ENCODE measurements around the gene TAC4. TPM values are rescaled to one million over a fixed set of nuclear protein-coding genes. Genes with fewer than 3 reads are reported as not detected.
A peak's percentile ranks its signal among the peaks of the same experiment; 100 is the strongest.

TAC4 gene
- total and polyA plus RNA-seq, 2 of the 13 experiments (the other 11 are each of a cell fraction or from before 2014, with no cell fraction given), result not detected

DNA sequence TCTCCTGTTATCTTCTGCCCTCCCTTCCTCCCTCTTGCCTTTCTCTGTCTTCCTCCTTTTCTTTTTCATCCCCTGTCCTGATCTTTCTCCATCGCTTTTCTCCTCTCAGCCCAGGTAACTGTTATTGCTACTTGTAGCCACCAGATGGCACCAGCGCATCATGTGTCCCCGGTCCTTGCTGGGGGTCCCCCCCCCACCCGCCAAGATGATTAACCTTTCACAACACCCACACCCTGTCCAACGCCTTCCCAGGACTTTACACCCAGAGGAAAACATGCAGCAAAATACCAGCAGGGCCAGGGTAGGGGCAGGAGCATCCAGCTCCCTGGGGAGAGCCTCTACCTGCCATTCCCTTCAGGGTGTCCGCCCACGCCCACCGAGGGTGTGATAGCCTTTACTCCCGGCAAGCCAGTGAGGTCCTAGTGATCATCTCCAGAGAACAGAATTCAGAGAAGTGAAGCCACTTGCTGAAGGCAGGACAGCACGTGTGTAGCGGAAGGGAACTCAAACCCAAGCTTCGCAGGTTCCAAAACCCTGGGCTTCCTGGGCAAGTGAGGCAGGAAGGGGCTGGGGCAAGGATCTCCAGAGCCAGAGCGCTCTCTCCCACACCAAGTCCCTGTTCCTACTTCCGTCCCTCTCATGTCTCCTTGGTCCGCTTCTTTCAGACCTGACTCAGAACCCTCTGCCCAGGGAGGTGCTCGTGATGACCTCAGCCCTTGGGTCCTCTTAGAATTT is 13.4 kb upstream of the TAC4 start (continued):
- TF ChIP-seq, protein P1, sequence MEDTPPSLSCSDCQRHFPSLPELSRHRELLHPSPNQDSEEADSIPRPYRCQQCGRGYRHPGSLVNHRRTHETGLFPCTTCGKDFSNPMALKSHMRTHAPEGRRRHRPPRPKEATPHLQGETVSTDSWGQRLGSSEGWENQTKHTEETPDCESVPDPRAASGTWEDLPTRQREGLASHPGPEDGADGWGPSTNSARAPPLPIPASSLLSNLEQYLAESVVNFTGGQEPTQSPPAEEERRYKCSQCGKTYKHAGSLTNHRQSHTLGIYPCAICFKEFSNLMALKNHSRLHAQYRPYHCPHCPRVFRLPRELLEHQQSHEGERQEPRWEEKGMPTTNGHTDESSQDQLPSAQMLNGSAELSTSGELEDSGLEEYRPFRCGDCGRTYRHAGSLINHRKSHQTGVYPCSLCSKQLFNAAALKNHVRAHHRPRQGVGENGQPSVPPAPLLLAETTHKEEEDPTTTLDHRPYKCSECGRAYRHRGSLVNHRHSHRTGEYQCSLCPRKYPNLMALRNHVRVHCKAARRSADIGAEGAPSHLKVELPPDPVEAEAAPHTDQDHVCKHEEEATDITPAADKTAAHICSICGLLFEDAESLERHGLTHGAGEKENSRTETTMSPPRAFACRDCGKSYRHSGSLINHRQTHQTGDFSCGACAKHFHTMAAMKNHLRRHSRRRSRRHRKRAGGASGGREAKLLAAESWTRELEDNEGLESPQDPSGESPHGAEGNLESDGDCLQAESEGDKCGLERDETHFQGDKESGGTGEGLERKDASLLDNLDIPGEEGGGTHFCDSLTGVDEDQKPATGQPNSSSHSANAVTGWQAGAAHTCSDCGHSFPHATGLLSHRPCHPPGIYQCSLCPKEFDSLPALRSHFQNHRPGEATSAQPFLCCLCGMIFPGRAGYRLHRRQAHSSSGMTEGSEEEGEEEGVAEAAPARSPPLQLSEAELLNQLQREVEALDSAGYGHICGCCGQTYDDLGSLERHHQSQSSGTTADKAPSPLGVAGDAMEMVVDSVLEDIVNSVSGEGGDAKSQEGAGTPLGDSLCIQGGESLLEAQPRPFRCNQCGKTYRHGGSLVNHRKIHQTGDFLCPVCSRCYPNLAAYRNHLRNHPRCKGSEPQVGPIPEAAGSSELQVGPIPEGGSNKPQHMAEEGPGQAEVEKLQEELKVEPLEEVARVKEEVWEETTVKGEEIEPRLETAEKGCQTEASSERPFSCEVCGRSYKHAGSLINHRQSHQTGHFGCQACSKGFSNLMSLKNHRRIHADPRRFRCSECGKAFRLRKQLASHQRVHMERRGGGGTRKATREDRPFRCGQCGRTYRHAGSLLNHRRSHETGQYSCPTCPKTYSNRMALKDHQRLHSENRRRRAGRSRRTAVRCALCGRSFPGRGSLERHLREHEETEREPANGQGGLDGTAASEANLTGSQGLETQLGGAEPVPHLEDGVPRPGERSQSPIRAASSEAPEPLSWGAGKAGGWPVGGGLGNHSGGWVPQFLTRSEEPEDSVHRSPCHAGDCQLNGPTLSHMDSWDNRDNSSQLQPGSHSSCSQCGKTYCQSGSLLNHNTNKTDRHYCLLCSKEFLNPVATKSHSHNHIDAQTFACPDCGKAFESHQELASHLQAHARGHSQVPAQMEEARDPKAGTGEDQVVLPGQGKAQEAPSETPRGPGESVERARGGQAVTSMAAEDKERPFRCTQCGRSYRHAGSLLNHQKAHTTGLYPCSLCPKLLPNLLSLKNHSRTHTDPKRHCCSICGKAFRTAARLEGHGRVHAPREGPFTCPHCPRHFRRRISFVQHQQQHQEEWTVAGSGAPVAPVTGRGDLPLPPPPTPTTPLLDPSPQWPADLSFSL (CRISPR knock-in tag; IDR thresholded peaks at IDR 0.05), result no peak
- TF ChIP-seq, protein P2, sequence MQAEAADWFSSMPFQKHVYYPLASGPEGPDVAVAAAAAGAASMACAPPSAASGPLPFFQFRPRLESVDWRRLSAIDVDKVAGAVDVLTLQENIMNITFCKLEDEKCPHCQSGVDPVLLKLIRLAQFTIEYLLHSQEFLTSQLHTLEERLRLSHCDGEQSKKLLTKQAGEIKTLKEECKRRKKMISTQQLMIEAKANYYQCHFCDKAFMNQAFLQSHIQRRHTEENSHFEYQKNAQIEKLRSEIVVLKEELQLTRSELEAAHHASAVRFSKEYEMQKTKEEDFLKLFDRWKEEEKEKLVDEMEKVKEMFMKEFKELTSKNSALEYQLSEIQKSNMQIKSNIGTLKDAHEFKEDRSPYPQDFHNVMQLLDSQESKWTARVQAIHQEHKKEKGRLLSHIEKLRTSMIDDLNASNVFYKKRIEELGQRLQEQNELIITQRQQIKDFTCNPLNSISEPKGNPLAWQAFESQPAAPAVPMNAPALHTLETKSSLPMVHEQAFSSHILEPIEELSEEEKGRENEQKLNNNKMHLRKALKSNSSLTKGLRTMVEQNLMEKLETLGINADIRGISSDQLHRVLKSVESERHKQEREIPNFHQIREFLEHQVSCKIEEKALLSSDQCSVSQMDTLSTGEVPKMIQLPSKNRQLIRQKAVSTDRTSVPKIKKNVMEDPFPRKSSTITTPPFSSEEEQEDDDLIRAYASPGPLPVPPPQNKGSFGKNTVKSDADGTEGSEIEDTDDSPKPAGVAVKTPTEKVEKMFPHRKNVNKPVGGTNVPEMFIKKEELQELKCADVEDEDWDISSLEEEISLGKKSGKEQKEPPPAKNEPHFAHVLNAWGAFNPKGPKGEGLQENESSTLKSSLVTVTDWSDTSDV (CRISPR knock-in tag; IDR thresholded peaks at IDR 0.05), result no peak
- TF ChIP-seq RXRA (CRISPR knock-in tag; IDR thresholded peaks at IDR 0.05) (peak; percentile 31; the same call in 1 of the 2 replicates), NR2F1 (CRISPR knock-in tag; IDR thresholded peaks at IDR 0.05) (no peak), ZFP36L2 (CRISPR knock-in tag; IDR thresholded peaks at IDR 0.05) (no peak), BHLHE40 (IDR thresholded peaks at IDR 0.05; ENCODE audit: low read length) (no peak), ZNF777 (CRISPR knock-in tag; IDR thresholded peaks at IDR 0.05) (no peak), IKZF4 (CRISPR knock-in tag; IDR thresholded peaks at IDR 0.05; ENCODE audit: borderline replicate concordance, low read depth, not compliant biosample characterization) (peak; percentile 79), KLF16 (CRISPR knock-in tag; IDR thresholded peaks at IDR 0.05) (peak in 1 of 2 experiments; percentile 81; a peak in 1 of 4 replicates), ZC3H4 (CRISPR knock-in tag; IDR thresholded peaks at IDR 0.05; ENCODE audit: borderline replicate concordance) (no peak), SMAD3 (CRISPR knock-in tag; IDR thresholded peaks at IDR 0.05) (no peak)
- TF ChIP-seq, protein P3, sequence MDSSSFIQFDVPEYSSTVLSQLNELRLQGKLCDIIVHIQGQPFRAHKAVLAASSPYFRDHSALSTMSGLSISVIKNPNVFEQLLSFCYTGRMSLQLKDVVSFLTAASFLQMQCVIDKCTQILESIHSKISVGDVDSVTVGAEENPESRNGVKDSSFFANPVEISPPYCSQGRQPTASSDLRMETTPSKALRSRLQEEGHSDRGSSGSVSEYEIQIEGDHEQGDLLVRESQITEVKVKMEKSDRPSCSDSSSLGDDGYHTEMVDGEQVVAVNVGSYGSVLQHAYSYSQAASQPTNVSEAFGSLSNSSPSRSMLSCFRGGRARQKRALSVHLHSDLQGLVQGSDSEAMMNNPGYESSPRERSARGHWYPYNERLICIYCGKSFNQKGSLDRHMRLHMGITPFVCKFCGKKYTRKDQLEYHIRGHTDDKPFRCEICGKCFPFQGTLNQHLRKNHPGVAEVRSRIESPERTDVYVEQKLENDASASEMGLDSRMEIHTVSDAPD (CRISPR knock-in tag; IDR thresholded peaks at IDR 0.05), result no peak
- TF ChIP-seq, protein P4, sequence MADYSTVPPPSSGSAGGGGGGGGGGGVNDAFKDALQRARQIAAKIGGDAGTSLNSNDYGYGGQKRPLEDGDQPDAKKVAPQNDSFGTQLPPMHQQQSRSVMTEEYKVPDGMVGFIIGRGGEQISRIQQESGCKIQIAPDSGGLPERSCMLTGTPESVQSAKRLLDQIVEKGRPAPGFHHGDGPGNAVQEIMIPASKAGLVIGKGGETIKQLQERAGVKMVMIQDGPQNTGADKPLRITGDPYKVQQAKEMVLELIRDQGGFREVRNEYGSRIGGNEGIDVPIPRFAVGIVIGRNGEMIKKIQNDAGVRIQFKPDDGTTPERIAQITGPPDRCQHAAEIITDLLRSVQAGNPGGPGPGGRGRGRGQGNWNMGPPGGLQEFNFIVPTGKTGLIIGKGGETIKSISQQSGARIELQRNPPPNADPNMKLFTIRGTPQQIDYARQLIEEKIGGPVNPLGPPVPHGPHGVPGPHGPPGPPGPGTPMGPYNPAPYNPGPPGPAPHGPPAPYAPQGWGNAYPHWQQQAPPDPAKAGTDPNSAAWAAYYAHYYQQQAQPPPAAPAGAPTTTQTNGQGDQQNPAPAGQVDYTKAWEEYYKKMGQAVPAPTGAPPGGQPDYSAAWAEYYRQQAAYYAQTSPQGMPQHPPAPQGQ (CRISPR knock-in tag; IDR thresholded peaks at IDR 0.05; ENCODE audit: borderline replicate concordance), result no peak
- TF ChIP-seq, protein P5, sequence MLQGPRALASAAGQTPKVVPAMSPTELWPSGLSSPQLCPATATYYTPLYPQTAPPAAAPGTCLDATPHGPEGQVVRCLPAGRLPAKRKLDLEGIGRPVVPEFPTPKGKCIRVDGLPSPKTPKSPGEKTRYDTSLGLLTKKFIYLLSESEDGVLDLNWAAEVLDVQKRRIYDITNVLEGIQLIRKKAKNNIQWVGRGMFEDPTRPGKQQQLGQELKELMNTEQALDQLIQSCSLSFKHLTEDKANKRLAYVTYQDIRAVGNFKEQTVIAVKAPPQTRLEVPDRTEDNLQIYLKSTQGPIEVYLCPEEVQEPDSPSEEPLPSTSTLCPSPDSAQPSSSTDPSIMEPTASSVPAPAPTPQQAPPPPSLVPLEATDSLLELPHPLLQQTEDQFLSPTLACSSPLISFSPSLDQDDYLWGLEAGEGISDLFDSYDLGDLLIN (CRISPR knock-in tag; IDR thresholded peaks at IDR 0.05; ENCODE audit: borderline replicate concordance), result no peak

Measured in HepG2 (cell line).